ENCODE measurements around the gene CES3.

The CES3 gene

GRCh38 chr16:66919569-66920298 lies 41.3 kb upstream of the CES3 start:
- Histone ChIP-seq H3K27ac (ENCODE audit: low read depth, low read length) (no peak overlapping the region), H3K4me1 (ENCODE audit: control insufficient read depth in 5 of 5, insufficient read depth in 5 of 5, low read length in 5 of 5) (peaks cover 3 to 16% (median 12%) of the 10 kb centered on the region in 5 donors), H3K36me3 (ENCODE audit: control insufficient read depth in 5 of 5, insufficient read depth in 5 of 5, low read length in 5 of 5) (no peaks in the 10 kb centered on the region), H3K4me3 (ENCODE audit: low read depth in 1 of 5, low read length in 5 of 5) (no peak overlapping the region), H3K27me3 (ENCODE audit: control insufficient read depth in 5 of 5, insufficient read depth in 4 of 5, low read length in 5 of 5) (peaks cover 9 to 56% (median 32%) of the 10 kb centered on the region in 5 donors), H3K9ac (ENCODE audit: low read length in 5 of 5) (no peak overlapping the region), H3K9me3 (ENCODE audit: control insufficient read depth in 5 of 5, low read length in 5 of 5) (no peaks in the 10 kb centered on the region)

- H3K27me3 ChIP-seq (ENCODE audit: control insufficient read depth in 5 of 5, insufficient read depth in 4 of 5, low read length in 5 of 5), result peaks cover 15 to 59% (median 32%) of the 10 kb centered on the region in 5 donors
- H3K9me3 ChIP-seq (ENCODE audit: control insufficient read depth in 5 of 5, low read length in 5 of 5), result no peaks in the 10 kb centered on the region
- no peaks in the 10 kb centered on the region for H3K36me3 ChIP-seq (ENCODE audit: control insufficient read depth in 5 of 5, insufficient read depth in 5 of 5, low read length in 5 of 5)
- H3K27ac ChIP-seq (ENCODE audit: low read depth, low read length), result no peak overlapping the region
- no peak overlapping the region for H3K9ac ChIP-seq (ENCODE audit: low read length in 5 of 5)
- H3K4me1 ChIP-seq (ENCODE audit: control insufficient read depth in 5 of 5, insufficient read depth in 5 of 5, low read length in 5 of 5), result peaks cover 3 to 21% (median 14%) of the 10 kb centered on the region in 5 donors
- H3K4me3 ChIP-seq (ENCODE audit: low read depth in 1 of 5, low read length in 5 of 5), result no peak overlapping the region
Observed at GRCh38 chr16:66920299-66920590, 40.8 kb upstream of the CES3 start.

GRCh38 chr16:66920924-66921680 lies 40.0 kb upstream of the CES3 start:
- Histone ChIP-seq H3K36me3 (ENCODE audit: control insufficient read depth in 5 of 5, insufficient read depth in 5 of 5, low read length in 5 of 5) (no peaks in the 10 kb centered on the region), H3K9me3 (ENCODE audit: control insufficient read depth in 5 of 5, low read length in 5 of 5) (no peaks in the 10 kb centered on the region), H3K27ac (ENCODE audit: low read depth, low read length) (no peak overlapping the region), H3K9ac (ENCODE audit: low read length in 5 of 5) (no peak overlapping the region), H3K27me3 (ENCODE audit: control insufficient read depth in 5 of 5, insufficient read depth in 4 of 5, low read length in 5 of 5) (peaks cover 20 to 66% (median 30%) of the 10 kb centered on the region in 5 donors), H3K4me3 (ENCODE audit: low read depth in 1 of 5, low read length in 5 of 5) (no peak overlapping the region), H3K4me1 (ENCODE audit: control insufficient read depth in 5 of 5, insufficient read depth in 5 of 5, low read length in 5 of 5) (peaks cover 3 to 26% (median 20%) of the 10 kb centered on the region in 5 donors)

- Histone ChIP-seq H3K4me3 (ENCODE audit: low read depth in 1 of 5, low read length in 5 of 5) (no peak overlapping the region), H3K9me3 (ENCODE audit: control insufficient read depth in 5 of 5, low read length in 5 of 5) (no peaks in the 10 kb centered on the region), H3K9ac (ENCODE audit: low read length in 5 of 5) (no peak overlapping the region), H3K36me3 (ENCODE audit: control insufficient read depth in 5 of 5, insufficient read depth in 5 of 5, low read length in 5 of 5) (no peaks in the 10 kb centered on the region), H3K27ac (ENCODE audit: low read depth, low read length) (no peak overlapping the region), H3K4me1 (ENCODE audit: control insufficient read depth in 5 of 5, insufficient read depth in 5 of 5, low read length in 5 of 5) (peaks cover 3 to 28% (median 20%) of the 10 kb centered on the region in 5 donors), H3K27me3 (ENCODE audit: control insufficient read depth in 5 of 5, insufficient read depth in 4 of 5, low read length in 5 of 5) (peaks cover 20 to 66% (median 27%) of the 10 kb centered on the region in 5 donors)
Observed at GRCh38 chr16:66921729-66922450, 39.2 kb upstream of the CES3 start.

- peak overlapping the region in 1 of 5 donors; percentile 44 for H3K9ac ChIP-seq (ENCODE audit: low read length in 5 of 5)
- H3K27me3 ChIP-seq (ENCODE audit: control insufficient read depth in 5 of 5, insufficient read depth in 4 of 5, low read length in 5 of 5), result peaks cover 20 to 58% (median 25%) of the 10 kb centered on the region in 5 donors
- no peaks in the 10 kb centered on the region for H3K9me3 ChIP-seq (ENCODE audit: control insufficient read depth in 5 of 5, low read length in 5 of 5)
- no peak overlapping the region for H3K27ac ChIP-seq (ENCODE audit: low read depth, low read length)
- H3K4me1 ChIP-seq (ENCODE audit: control insufficient read depth in 5 of 5, insufficient read depth in 5 of 5, low read length in 5 of 5), result peaks cover 3 to 34% (median 20%) of the 10 kb centered on the region in 5 donors
- no peaks in the 10 kb centered on the region for H3K36me3 ChIP-seq (ENCODE audit: control insufficient read depth in 5 of 5, insufficient read depth in 5 of 5, low read length in 5 of 5)
- no peak overlapping the region for H3K4me3 ChIP-seq (ENCODE audit: low read depth in 1 of 5, low read length in 5 of 5)
Observed at GRCh38 chr16:66923247-66923731, 37.8 kb upstream of the CES3 start.

GRCh38 chr16:66923866-66924265 lies 37.2 kb upstream of the CES3 start:
- Histone ChIP-seq H3K4me1 (ENCODE audit: control insufficient read depth in 5 of 5, insufficient read depth in 5 of 5, low read length in 5 of 5) (peaks cover 3 to 34% (median 20%) of the 10 kb centered on the region in 5 donors), H3K27me3 (ENCODE audit: control insufficient read depth in 5 of 5, insufficient read depth in 4 of 5, low read length in 5 of 5) (peaks cover 19 to 52% (median 25%) of the 10 kb centered on the region in 5 donors), H3K4me3 (ENCODE audit: low read depth in 1 of 5, low read length in 5 of 5) (peak overlapping the region in 1 of 5 donors; percentile 16), H3K9me3 (ENCODE audit: control insufficient read depth in 5 of 5, low read length in 5 of 5) (no peaks in the 10 kb centered on the region), H3K9ac (ENCODE audit: low read length in 5 of 5) (no peak overlapping the region), H3K27ac (ENCODE audit: low read depth, low read length) (no peak overlapping the region), H3K36me3 (ENCODE audit: control insufficient read depth in 5 of 5, insufficient read depth in 5 of 5, low read length in 5 of 5) (no peaks in the 10 kb centered on the region)

GRCh38 chr16:66924527-66925321 lies 36.3 kb upstream of the CES3 start:
- peaks cover 3 to 34% (median 20%) of the 10 kb centered on the region in 5 donors for H3K4me1 ChIP-seq (ENCODE audit: control insufficient read depth in 5 of 5, insufficient read depth in 5 of 5, low read length in 5 of 5)
- no peaks in the 10 kb centered on the region for H3K36me3 ChIP-seq (ENCODE audit: control insufficient read depth in 5 of 5, insufficient read depth in 5 of 5, low read length in 5 of 5)
- peaks cover 19 to 46% (median 25%) of the 10 kb centered on the region in 5 donors for H3K27me3 ChIP-seq (ENCODE audit: control insufficient read depth in 5 of 5, insufficient read depth in 4 of 5, low read length in 5 of 5)
- no peak overlapping the region for H3K9ac ChIP-seq (ENCODE audit: low read length in 5 of 5)
- peak overlapping the region in 3 of 5 donors; percentile 17 to 49 (median 44) for H3K4me3 ChIP-seq (ENCODE audit: low read depth in 1 of 5, low read length in 5 of 5)
- H3K9me3 ChIP-seq (ENCODE audit: control insufficient read depth in 5 of 5, low read length in 5 of 5), result no peaks in the 10 kb centered on the region
- no peak overlapping the region for H3K27ac ChIP-seq (ENCODE audit: low read depth, low read length)

- Histone ChIP-seq H3K4me1 (ENCODE audit: control insufficient read depth in 5 of 5, insufficient read depth in 5 of 5, low read length in 5 of 5) (peaks cover 3 to 34% (median 20%) of the 10 kb centered on the region in 5 donors), H3K36me3 (ENCODE audit: control insufficient read depth in 5 of 5, insufficient read depth in 5 of 5, low read length in 5 of 5) (no peaks in the 10 kb centered on the region), H3K27ac (ENCODE audit: low read depth, low read length) (no peak within 1 kb of the TSS), H3K9ac (ENCODE audit: low read length in 5 of 5) (no peak within 1 kb of the TSS), H3K9me3 (ENCODE audit: control insufficient read depth in 5 of 5, low read length in 5 of 5) (no peaks in the 10 kb centered on the region), H3K27me3 (ENCODE audit: control insufficient read depth in 5 of 5, insufficient read depth in 4 of 5, low read length in 5 of 5) (peaks cover 15 to 39% (median 21%) of the 10 kb centered on the region in 5 donors), H3K4me3 (ENCODE audit: low read depth in 1 of 5, low read length in 5 of 5) (peak within 1 kb of the TSS in 3 of 5 donors; percentile 17 to 49 (median 44))
Observed at GRCh38 chr16:66925322-66925840, 35.7 kb upstream of the CES3 start, which contains the start of gene RRAD. Gene RRAD (minus strand): TSS chr16:66925535. CDS start chr16:66925179, 356 bp downstream.

Measured in subcutaneous abdominal adipose tissue (tissue), 5 donors.